NCI-H2227 (cell line): ENCODE data around the gene SCART1.

Experiments
- DNase-seq: peaks from one replicate; lab custom pipeline; 2025; ENCODE audit not compliant: unreplicated experiment; lab: John Stamatoyannopoulos, UW

SCART1 gene

DNA sequence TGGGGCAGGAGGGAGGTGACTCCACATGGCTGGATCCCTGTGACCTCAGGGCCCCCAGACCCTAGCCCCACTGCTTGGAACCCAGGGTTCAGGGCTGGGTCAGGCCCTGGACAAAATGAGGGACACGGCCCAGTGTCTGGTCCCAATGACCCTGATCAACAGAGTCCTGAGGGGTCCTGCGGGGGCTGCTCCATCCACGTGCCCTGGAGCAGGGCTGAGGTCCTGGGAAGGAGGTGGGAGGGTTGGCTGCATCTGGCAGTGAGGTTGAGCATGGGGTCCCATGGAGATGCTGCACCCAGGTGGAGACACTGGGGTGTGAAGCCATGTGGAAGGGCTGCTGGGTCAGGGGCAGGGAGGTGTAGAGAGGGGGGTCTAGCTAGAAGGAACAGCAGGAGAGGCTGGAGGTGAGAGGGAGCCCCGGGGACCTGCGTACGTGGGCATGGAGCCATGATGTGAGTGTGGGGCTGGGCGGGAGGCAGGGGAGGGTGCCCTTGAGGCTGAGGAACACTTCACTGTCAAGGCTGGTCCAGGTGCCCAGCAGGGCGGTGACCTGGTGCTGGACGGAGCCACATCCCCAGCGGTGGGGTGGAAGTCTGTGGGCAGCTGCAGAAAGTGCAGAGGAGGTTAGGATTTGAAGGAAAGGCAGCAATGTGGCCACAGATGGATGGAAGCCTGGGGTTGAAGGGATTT is 604 bp downstream of the SCART1 start:
- no peak for DNase-seq

- no peak for DNase-seq
Measured at GRCh38 chr10:133455196-133455595, 1.5 kb downstream of the SCART1 start.

- DNase-seq = no peak
Measured at GRCh38 chr10:133455611-133456031, 1.9 kb downstream of the SCART1 start.

- no peak for DNase-seq
Measured at GRCh38 chr10:133456041-133456951, 2.6 kb downstream of the SCART1 start.

DNA sequence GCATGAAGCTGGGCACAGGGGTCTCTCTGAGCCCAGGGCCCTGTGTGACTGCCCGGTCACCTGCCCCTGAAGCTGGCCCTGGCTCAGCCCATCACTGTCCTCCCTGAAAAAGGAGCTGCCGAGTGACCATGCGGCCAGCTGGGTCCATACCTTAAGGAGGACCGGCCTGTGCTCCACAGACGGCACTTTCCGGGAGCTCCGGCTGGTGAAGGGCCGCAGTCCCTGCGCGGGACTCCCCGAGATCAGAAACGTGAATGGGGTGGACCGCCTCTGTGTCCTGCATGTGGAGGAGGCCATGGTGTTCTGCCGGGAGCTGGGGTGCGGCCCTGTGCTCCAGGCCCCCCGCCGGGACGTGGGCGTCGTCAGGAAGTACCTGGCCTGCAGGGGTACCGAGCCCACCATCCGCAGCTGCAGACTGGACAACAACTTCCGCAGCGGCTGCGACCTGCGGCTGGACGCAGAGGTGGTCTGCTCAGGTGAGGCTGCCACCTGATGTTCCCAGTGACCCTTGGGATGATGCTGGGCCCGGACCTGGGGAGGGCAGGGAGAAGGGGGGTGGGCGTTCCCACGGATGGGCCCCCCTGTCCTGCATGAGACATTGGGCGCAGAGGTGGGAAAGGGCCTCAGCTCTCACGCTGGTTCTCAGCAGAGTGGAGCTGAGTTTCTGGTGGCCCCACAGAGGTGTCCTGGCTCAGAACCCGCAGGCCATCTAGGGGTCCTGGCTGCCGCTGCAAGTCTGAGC is 3.5 kb downstream of the SCART1 start:
- no peak for DNase-seq

DNA sequence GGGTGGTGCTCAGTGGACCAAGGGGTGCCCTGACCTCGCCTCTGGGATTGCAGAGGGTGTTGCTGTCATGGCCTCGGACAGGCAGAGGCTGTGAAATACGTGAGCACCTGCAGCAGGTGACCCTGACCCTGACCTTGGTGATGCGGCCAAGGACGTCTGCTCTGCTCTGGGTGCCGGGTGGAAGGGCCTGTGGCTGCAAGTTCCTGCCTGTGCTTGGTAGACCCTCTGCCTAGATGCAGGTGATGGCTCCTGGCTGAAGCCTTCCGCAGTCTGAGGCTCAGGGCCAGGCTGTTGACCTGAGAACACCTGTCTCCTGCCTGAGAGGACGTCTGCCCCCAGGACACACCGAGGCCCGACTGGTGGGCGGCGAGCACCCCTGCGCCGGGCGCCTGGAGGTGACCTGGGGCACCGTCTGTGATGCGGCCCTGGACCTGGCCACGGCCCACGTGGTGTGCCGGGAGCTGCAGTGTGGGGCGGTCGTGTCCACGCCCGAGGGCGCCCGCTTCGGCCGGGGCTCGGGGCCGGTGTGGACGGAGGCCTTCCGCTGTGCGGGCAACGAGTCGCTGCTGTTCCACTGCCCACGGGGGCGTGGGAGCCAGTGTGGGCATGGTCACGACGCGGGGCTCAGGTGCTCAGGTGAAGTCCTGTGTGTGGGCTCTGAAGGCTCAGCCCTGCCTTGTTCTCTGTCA is 4.4 kb downstream of the SCART1 start:
- no peak for DNase-seq

- no peak for DNase-seq
Measured at GRCh38 chr10:133458710-133459453, 5.1 kb downstream of the SCART1 start.

GRCh38 chr10:133459454-133460207 is 5.9 kb downstream of the SCART1 start:
- no peak for DNase-seq

GRCh38 chr10:133460208-133460769 is 6.5 kb downstream of the SCART1 start:
- DNase-seq = no peak

- DNase-seq = no peak
Measured at GRCh38 chr10:133461027-133461426, 7.3 kb downstream of the SCART1 start.

DNA sequence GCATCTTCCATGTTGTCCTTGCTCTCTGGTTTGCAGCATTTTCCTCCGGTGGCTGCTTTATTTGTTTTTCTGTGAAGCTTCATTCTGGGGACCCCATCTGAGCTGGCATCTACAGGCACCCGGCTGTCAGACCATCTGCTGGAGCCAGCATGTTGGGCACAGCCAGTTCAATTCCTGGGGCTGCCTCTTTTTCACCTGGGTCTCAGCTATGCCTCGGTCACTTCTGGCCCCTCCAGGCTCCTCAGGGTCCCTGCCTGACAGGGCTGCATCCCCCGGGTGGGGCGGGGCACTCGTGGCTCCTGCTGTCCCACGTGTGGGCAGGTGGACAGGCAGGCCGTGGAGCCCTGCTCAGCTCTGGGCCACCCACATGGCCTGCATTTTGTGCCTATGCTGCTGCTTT is 8.1 kb downstream of the SCART1 start:
- no peak for DNase-seq

DNA sequence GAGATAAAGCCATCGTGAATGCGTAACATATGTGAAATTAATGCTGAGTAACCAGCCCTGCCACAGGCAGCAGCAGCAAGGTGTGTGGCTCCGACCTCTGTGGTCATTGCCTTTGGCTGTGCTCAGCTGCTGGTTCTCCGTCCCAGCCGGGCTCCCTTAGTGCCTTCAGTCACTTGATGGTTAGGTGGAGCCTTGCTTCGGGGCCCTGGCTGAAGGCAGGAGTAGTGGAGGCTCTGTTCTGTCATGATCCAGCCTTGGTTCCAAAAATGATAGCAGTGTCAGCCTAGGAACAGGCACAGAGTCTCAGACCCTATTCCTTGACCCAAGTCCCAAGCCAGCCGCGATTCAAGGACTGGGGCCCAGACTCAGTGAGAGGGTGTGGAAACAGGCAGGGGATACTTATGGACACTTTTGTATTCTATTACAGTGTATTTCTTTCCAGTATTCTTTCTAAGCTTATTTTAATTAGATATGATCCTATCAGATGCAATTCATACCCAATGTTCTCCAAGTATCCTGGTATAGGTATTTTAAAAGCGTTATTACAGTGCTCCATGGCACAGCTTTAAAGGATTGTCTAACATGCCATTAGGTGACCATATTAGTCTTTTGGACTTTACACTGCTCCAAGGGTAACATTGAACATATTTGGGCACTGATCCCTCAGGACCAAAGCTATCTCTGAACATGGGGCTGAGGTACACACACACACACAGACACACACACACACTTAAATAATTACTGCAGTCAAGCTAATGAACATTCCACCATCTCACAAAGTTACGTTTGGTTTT is 9.0 kb downstream of the SCART1 start:
- no peak for DNase-seq

- DNase-seq = no peak
Measured at GRCh38 chr10:133464582-133465031, 10.9 kb downstream of the SCART1 start.

- no peak for DNase-seq
Measured at GRCh38 chr10:133465191-133465949, 11.6 kb downstream of the SCART1 start.

GRCh38 chr10:133465950-133466474 is 12.3 kb downstream of the SCART1 start:
- DNase-seq = no peak

DNA sequence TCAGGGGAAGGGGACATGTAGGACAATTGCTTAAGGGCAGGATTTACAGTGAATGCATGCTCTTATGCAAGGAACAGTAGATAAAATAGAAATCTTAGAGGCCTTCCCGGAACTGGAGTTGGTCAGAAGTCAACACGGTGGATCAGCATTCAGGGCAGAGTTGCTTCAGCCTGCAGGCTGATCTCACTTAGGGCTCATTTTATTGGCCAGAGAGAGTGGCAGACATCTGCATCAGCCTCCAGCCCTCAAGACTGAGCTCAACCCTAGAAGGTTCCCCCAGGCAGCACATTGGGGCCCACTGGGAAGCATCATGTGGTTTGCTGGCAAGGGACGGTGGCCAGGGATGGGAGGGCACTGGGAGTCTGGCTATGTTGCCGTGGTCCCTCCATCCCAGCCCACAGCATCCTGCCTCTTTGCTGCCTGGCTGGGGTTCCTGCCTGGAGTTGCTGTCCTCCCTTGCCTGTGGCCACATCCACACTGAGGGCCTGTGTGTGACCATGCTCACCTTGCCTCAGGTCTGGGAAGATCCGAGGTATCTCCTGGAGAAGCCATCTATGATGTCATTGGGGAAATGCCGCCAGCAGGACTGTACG is 13.0 kb downstream of the SCART1 start:
- no peak for DNase-seq

- DNase-seq = no peak
Measured at GRCh38 chr10:133467286-133467911, 13.7 kb downstream of the SCART1 start.
